Islet precursor cell (in vitro differentiated cells): ENCODE measurements around the gene ADAMTS12.

ENCODE experiments used
- DNase-seq: peaks from one replicate; pipeline ENCODE4 v3.0.0-alpha.2; 2018

Gene ADAMTS12

DNA sequence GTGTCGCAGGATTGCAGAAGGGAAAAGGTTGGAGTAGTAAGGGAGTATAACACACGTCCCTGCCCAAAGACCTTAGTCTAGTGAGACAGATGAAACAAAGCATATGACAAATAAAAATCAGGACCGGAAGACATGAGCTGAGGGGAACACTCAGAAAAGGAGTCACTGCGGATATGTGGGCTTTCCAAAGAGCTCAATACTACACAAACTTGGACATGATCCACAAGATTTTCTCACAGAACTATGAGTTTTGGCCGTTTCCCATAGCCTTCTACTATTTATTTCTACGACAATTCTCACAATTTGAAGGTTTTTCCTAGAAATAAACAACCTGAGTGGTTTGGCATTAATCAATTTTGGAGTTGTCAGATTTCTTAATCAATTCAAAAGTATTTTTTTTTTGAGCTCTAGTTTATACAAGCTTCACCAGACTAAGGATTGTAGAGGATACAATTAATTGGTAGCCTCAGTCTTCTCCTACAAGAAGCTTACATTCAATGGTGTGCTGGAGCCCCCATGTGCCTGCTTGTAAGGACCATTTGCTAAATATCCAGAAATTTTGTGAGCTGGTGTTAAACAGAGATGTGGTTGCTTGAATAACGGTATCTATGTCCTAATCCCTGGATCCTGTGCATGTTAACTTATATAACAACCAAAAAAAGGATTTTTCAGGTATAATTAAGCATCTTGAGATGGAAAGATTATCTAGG, 91.4 kb downstream of the ADAMTS12 start:
- DNase-seq, result no peak

DNA sequence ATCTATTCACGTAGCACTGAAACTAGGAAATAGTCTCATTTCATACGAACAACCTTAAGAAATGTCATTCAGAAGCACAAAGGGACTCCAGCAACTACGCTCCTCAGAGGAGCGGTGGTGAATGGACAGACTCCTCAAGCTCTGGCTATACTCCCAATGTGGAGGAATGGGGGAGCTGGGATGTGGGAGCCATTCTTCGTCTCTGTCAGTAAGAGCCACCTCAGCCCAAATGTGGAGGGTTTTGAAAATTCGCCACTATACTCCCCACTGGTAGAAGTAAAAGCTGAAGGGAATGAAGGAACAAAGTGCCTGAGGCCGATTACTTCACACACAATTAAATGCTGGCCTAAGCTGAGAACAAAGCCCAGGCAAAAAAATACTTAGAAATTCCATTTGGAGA, 96.3 kb downstream of the ADAMTS12 start:
- no peak for DNase-seq

- DNase-seq, result no peak
These were observed 97.1 kb downstream of the ADAMTS12 start for GRCh38 chr5:33794550-33795181.

DNA sequence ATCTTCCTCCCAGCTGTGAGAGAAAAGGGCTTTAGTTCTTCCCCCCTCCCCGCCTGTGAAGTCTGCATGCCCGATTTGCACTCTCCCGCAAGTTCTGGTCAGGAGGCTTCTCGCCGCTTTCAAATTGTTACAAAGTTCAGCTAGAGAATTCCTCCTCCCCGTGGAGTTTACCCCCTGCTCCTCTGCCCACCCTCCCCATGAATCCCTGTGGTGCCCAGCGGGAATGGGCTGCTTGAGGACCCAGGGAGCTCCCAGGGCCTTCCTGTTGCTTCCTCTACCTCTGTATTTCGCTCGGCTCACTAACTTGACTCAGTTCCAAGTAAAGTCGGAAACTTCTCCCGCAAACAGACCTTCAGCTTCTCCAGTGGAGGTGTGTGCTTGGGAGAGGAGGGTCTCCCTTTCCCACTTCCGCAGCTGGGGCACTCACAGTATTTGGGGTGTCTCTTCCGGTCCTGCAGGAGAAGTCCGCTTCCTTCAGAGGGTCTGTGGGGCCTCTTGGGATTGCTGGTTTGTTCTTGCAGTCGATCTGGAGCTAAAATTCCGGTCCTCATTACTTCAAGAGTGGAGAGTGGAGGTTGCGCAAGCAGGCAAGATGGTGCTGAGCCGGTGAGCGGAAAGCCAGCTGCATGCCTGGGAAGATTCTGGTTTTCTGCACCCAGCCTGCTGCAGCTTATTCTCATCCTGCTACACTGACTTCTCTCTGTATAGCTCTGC, 97.8 kb downstream of the ADAMTS12 start:
- no peak for DNase-seq

DNA sequence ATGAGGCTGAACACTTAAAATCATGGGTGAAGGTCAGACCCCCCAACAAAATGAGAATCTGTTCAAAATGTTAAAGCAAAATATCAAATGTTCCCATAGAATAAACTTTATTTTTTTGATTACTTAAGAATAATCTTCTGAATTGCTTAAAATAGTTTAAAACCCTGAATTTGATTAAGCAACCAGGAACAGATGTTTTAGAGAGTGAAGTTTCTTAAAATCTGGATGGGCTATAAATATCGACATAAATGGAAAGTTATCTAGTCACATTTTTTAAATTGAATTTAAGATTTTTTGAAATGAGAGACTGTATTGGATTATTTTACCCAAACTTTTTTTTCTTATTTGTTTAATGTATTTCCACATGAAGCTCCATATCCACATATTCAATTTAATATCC, 98.5 kb downstream of the ADAMTS12 start:
- no peak for DNase-seq

DNA sequence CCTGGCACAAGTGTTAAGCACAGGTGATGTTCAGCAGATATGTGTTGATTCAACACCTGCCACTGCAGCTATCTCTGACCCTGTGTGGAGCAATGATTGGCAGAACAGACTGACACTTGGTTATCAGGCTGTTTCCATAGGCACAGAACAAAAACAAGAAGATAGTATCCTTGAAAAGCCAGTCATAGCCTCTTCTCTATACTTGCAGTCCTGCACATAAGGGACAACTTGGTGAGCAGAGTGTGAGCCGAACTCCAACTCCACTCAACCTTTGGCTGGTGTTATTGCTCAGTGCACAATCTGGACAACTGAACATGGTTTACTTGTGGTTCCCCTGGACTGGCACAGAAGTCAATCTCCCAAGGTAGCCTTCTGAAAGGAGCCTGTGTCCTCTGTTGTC, 99.2 kb downstream of the ADAMTS12 start:
- DNase-seq, result no peak

- no peak for DNase-seq
These were observed 102.2 kb downstream of the ADAMTS12 start for GRCh38 chr5:33789567-33789957.

GRCh38 chr5:33788922-33789566, 102.7 kb downstream of the ADAMTS12 start:
- DNase-seq, result peak; percentile 60

DNA sequence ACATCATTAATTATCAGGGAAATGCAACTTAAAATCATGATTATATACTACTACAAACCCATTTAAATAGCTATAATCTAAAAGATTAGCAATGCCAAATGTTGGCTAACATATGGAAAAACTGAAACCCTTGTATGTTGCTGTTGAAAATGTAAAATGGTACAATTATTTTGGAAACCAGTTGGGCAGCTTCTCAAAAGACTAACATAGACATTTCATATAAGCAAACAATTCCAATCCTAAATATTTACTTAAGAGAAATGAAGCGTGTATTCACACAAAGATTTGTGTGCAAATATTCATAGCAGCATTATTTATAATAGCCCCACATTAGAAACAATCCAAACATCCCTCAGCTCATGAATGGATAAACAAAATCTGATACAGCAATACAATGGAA, 106.2 kb downstream of the ADAMTS12 start:
- no peak for DNase-seq

DNA sequence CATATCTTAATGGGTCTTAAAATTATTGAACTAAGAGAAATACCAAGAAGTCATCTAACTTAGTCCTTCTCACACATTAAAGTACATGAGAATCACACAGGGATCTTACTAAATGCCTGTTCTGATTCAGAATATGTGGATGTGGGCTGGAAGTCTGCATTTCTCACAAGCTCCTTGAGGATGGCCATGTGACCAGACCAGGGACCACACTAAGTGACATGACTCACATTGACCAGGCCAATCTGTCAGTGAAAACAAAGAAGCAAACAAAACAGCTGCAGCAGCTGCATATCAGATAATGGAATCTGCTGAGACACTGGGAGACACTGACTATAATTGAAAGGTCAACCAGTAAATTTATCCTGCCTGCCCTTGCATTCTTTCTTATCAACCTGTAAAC, 110.5 kb downstream of the ADAMTS12 start:
- peak; percentile 93 for DNase-seq

DNA sequence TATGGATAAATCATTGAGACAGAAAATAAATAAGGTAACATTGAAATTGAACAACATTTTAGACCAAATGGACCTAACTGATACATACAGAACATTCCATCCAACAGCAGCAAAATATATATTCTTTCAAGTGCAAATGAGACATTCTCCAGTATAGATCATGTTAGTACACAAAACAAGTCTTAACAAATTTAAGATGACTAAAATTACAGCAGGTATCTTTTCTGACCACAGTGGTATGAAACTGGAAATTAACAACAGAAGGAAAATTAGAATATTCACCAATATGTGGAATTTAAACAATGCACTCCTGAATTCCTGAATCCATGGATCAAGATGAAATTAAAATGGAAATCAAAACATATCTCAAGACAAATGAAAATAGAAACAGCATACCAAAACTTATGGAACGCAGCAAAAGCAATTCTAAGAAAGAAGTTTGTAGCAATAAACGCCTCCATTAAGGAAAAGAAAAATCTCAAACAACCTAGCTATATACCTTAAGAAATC, 115.6 kb downstream of the ADAMTS12 start:
- no peak for DNase-seq

DNA sequence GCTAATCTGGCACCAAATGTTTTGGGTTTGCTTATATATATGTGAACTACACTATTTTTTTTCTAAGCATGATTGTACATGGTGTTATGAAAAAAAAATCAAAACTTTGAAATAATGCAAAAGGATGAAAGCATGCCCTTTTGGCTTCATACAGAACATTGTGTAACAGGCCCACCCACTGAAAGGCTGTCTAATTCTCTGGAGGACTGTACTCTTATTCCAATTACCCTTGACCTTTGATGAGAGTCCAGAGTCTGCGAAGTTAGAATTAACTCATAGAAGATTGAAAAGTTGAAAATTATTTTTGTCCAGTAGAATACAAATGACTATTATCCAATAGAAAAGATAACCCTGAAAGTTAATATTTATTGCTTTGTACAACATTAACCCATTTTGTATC, 117.4 kb downstream of the ADAMTS12 start:
- DNase-seq, result no peak

GRCh38 chr5:33772380-33772897, 119.4 kb downstream of the ADAMTS12 start:
- DNase-seq, result no peak

- DNase-seq, result no peak
These were observed 121.8 kb downstream of the ADAMTS12 start for GRCh38 chr5:33769968-33770367.

GRCh38 chr5:33769196-33769595, 122.6 kb downstream of the ADAMTS12 start:
- no peak for DNase-seq

DNA sequence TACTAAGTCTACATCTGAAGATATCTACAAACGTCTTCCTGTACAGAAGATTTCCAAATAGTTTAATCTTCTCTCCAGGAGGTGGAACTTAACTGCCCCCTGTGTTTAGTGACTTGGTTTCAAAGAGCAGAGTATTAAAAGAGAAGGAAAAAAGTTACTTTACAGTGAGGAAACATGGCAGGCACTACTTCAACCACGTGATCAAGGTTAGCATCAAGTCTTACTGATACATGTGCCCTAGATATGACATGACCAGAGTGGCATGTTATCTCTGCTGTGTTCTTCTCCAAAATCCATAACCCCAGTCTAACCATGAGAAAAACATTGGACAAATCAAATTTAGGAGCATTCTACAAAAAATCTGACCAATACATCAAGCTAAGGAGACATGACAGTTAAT, 125.8 kb downstream of the ADAMTS12 start:
- DNase-seq, result no peak

DNA sequence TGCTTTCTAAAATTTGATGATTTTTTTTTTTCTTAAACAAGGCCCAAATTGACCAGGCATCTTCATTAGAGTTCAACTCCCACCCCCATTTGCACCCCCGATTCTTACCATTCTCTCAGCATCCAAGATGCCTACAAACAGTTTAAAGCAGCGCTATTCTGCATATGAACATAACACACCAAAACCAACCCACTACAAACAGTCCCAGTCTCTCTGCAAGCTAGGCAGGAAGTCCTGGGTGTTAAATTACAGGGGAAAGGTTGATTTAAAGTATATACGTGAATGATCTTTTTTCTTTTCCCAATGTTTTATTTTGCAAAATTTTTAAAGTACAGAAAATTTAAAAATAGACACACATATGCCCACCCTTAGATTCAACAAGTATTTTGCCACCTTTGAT, 127.0 kb downstream of the ADAMTS12 start:
- DNase-seq, result no peak

DNA sequence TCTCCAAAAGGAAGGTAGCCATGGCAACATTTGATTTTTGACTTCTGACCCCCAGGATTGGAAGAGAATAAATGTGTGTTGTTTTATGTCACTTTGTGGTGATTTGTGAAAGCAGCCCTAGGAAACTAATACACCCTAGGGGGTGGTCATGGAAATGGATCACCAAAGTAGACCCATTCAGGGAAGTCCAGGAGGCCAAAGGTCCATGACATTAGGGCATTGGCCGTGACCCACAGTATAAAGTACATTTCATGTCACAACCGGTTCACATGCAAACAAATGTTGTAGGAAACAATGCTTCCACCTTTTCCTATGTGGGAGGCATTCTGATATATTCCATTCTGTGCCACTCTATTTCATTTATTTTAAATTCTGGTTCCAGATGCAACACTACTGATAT, 128.4 kb downstream of the ADAMTS12 start:
- DNase-seq, result no peak

GRCh38 chr5:33762859-33763258, 128.9 kb downstream of the ADAMTS12 start:
- DNase-seq, result no peak

DNA sequence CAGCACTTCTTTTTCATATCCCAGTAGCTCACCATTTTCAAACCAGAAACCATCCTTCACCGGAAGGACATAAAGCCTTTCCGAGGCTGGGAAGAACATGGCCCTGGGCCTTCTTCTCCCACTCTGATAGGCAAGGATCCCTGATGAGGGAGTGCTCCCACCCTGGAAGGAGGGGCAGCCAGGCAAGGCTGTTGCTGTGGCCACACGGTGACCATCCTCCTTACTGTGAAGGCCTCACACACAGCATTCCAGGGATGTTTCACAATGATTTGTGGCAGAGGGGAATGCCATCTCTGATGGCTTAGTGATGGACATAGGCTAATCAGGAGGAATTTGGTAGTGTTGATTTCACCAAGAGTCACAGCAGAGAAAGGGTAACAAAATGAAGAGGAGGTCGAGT, 130.7 kb downstream of the ADAMTS12 start:
- peak; percentile 89 for DNase-seq

DNA sequence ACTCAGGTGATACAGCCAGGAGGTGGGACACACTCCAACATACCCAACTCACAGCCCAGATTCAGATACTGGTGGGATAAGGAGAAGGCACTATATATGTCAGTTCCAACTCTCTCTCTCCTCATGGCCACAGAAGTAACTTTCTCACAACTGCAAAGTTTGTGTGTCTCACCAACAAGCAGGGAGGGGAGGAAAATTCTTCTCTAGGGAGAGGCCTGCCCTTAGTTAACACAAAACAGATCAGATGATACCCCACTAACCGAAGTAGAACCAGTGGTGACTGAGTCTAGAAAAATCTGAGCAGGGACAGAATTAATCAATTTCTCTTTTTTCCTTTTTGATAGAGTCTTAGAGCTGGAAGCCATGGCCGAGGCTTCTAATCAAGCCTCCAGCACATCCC, 133.1 kb downstream of the ADAMTS12 start:
- no peak for DNase-seq

- no peak for DNase-seq
These were observed 135.3 kb downstream of the ADAMTS12 start for GRCh38 chr5:33756491-33756890.

DNA sequence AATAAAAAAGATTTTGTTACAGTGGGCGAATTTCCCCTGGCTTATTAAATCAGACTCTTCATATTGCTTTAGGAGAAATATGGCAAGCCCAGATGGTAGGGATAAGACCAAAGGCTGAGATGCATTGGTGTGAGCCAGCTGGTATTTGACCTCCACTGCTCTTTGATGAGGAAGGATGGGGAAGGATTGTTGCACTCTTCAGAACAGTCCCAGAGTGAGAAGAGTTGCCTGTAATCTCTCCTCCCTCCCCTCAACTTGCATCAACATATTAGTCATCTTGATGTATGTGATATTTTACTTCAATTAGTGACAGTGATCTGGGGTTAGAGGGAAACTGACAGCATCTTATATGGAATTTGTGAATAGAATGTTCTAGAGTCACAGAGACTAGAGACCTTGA, 136.6 kb downstream of the ADAMTS12 start:
- DNase-seq, result no peak
